ENCODE measurements around the gene ADAM22.

The ADAM22 gene

GRCh38 chr7:88218429-88218745, 284.3 kb downstream of the ADAM22 start:
- H3K4me3 ChIP-seq: peak overlapping the region; percentile 85
- TF ChIP-seq CTCF (IDR thresholded peaks at IDR 0.05): no peak
- peak overlapping the region in 1 of 2 donors; percentile 96 for H3K27ac ChIP-seq
- DNase-seq (ENCODE audit: low spot score): no peak

GRCh38 chr7:88218836-88219605, 285.0 kb downstream of the ADAM22 start:
- DNase-seq (ENCODE audit: low spot score): peak; percentile 77
- H3K4me3 ChIP-seq: peak overlapping the region; percentile 85
- peak overlapping the region; percentile 87 to 96 for H3K27ac ChIP-seq
- TF ChIP-seq CTCF (IDR thresholded peaks at IDR 0.05): no peak

GRCh38 chr7:88219781-88220747, 286.0 kb downstream of the ADAM22 start, which contains the start of gene SRI:
Gene SRI, minus strand, starts transcription at chr7:88220038. Its CDS starts 12 bp downstream, at chr7:88220026.
- Histone ChIP-seq H3K4me3 (peak within 1 kb of the TSS; percentile 85), H3K27ac (peak within 1 kb of the TSS; percentile 87 to 96)
- peak; percentile 88 for DNase-seq (ENCODE audit: low spot score)
- TF ChIP-seq CTCF (IDR thresholded peaks at IDR 0.05): peak; percentile 95

GRCh38 chr7:88223265-88223664, 289.2 kb downstream of the ADAM22 start:
- DNase-seq (ENCODE audit: low spot score): no peak
- Histone ChIP-seq H3K4me3 (no peak overlapping the region), H3K27ac (no peak overlapping the region)
- no peak for TF ChIP-seq CTCF (IDR thresholded peaks at IDR 0.05)

GRCh38 chr7:88224601-88225275, 290.7 kb downstream of the ADAM22 start:
- Histone ChIP-seq H3K4me3 (no peak overlapping the region), H3K27ac (no peak overlapping the region)
- no peak for DNase-seq (ENCODE audit: low spot score)
- no peak for TF ChIP-seq CTCF (IDR thresholded peaks at IDR 0.05)

- no peak overlapping the region for H3K4me3 ChIP-seq
- no peak for TF ChIP-seq CTCF (IDR thresholded peaks at IDR 0.05)
- no peak overlapping the region for H3K27ac ChIP-seq
- DNase-seq (ENCODE audit: low spot score): no peak
Measured at GRCh38 chr7:88226201-88226600, 292.1 kb downstream of the ADAM22 start.
